ENCODE results near the gene DNAAF8. TPM values are rescaled to one million over a fixed set of nuclear protein-coding genes. Genes with fewer than 3 reads are reported as not detected.

Gene DNAAF8
- total RNA-seq, result 1.6 and 3.3 TPM in 2 replicates

GRCh38 chr16:4734063-4734729 lies at the start of gene DNAAF8, which contains the start of gene ANKS3:
DNAAF8 (plus strand) TSS chr16:4734537; CDS start chr16:4736515, 1,978 bp downstream.
ANKS3 (minus strand) TSS chr16:4734271; CDS start chr16:4730149, 4,122 bp downstream.

GRCh38 chr16:4693296-4693955 lies 40.9 kb upstream of the DNAAF8 start, which contains the start of gene NUDT16L1:
NUDT16L1 (plus strand) TSS chr16:4693562; CDS start chr16:4693727, 165 bp downstream.

GRCh38 chr16:4766875-4767628 lies 32.7 kb downstream of the DNAAF8 start, which contains the start of gene ZNF500:
ZNF500 (minus strand) TSS chr16:4767162; CDS start chr16:4765978, 1,184 bp downstream.

GRCh38 chr16:4787627-4788482 lies 53.5 kb downstream of the DNAAF8 start, which contains the start of gene SEPTIN12:
SEPTIN12 (minus strand) TSS chr16:4788345; CDS start chr16:4787645, 700 bp downstream.

GRCh38 chr16:4795181-4795827 lies 61.0 kb downstream of the DNAAF8 start, which contains the start of gene SMIM22:
SMIM22 (plus strand) TSS chr16:4795369; CDS start chr16:4795735, 366 bp downstream.

Small RNA genes lying within 50 kb of the gene (small RNA-seq; reads per million reads assigned to genes)
- gene RF00017, result not detected

Other genes with a start within 250 kb of the DNAAF8 start
- gene CDIP1, start 195.8 kb upstream of the DNAAF8 start, total RNA-seq, result 17.8 and 18.5 TPM in 2 replicates
- gene C16orf96, start 178.2 kb upstream of the DNAAF8 start, total RNA-seq, result under 0.01 and 0.12 TPM in 2 replicates
- gene UBALD1, start 119.6 kb upstream of the DNAAF8 start, total RNA-seq, result 8.5 and 13.6 TPM in 2 replicates
- 47.6 and 50.8 TPM in 2 replicates for gene MGRN1, start 109.7 kb upstream of the DNAAF8 start, total RNA-seq
- 13.8 and 15.6 TPM in 2 replicates for gene NUDT16L1, start 41.0 kb upstream of the DNAAF8 start, total RNA-seq
- 32.5 and 36.5 TPM in 2 replicates for gene ANKS3, start 266 bp upstream of the DNAAF8 start, total RNA-seq
- gene ZNF500, start 32.6 kb downstream of the DNAAF8 start, total RNA-seq, result 16.4 and 16.8 TPM in 2 replicates
- not detected in 2 replicates for gene SEPTIN12, start 53.8 kb downstream of the DNAAF8 start, total RNA-seq
- not detected in 2 replicates for gene SMIM22, start 60.8 kb downstream of the DNAAF8 start, total RNA-seq
- 14.8 and 16.0 TPM in 2 replicates for gene ROGDI, start 68.1 kb downstream of the DNAAF8 start, total RNA-seq
- gene GLYR1, start 112.8 kb downstream of the DNAAF8 start, total RNA-seq, result 43.4 and 55.3 TPM in 2 replicates
- gene UBN1, start 112.9 kb downstream of the DNAAF8 start, total RNA-seq, result 29.0 and 34.4 TPM in 2 replicates
- gene PPL, start 202.6 kb downstream of the DNAAF8 start, total RNA-seq, result 40.3 and 41.9 TPM in 2 replicates
- 0.12 and 0.32 TPM in 2 replicates for gene SEC14L5, start 223.8 kb downstream of the DNAAF8 start, total RNA-seq